GM10266 (cell line): Measurements from ENCODE around the gene SERTAD2.

Experiments used
- DNase-seq: peaks from one replicate; pipeline ENCODE4 v3.0.0; 2012; ENCODE audit errors: extremely low spot score
- CTCF ChIP-seq: IDR thresholded peaks from 2 replicates; pipeline ENCODE4 v1.5.1; 2012; ENCODE audit warnings: mild to moderate bottlenecking, low read depth; ENCODE audit not compliant: control insufficient read depth, insufficient read depth; ENCODE audit errors: missing control alignments

The SERTAD2 gene

GRCh38 chr2:64622443-64623241 lies 31.1 kb downstream of the SERTAD2 start:
- no peak for DNase-seq

GRCh38 chr2:64620661-64621060 lies 33.1 kb downstream of the SERTAD2 start:
- no peak for TF ChIP-seq CTCF
- no peak for DNase-seq

More at GRCh38 chr2:64622443-64623241, 31.1 kb downstream of the SERTAD2 start:
- no peak for TF ChIP-seq CTCF

- DNase-seq: no peak
- TF ChIP-seq CTCF: no peak
These were observed 36.0 kb downstream of the SERTAD2 start for GRCh38 chr2:64617631-64618151.

GRCh38 chr2:64615844-64616536 lies 37.7 kb downstream of the SERTAD2 start:
- no peak for DNase-seq
- TF ChIP-seq CTCF: peak; percentile 9

- DNase-seq: no peak
- TF ChIP-seq CTCF: no peak
These were observed 38.4 kb downstream of the SERTAD2 start for GRCh38 chr2:64615192-64615763.

GRCh38 chr2:64613276-64613675 lies 40.4 kb downstream of the SERTAD2 start:
- no peak for DNase-seq
- no peak for TF ChIP-seq CTCF
